Measurements from ENCODE around the gene CAPN5. TPM values are rescaled to one million over a fixed set of nuclear protein-coding genes. Genes with fewer than 3 reads are reported as not detected.

CAPN5 gene
- total and polyA plus RNA-seq, 10 of the 15 experiments (the other 5 are each of a cell fraction or from before 2014, with no cell fraction given) = 0.02 to 0.33 (median 0.07) TPM; not detected in 3

GRCh38 chr11:77062924-77063323 lies 3.8 kb upstream of the CAPN5 start:
- Histone ChIP-seq H3K9ac (ENCODE audit: control insufficient read depth, insufficient read depth, low read length) (no peak overlapping the region), H3K36me3 (ENCODE audit: control insufficient read depth in 2 of 2, insufficient read depth in 2 of 2, low read length in 1 of 2) (no peaks in the 10 kb centered on the region), H3K79me2 (ENCODE audit: control insufficient read depth, insufficient read depth, low read length) (no peaks in the 10 kb centered on the region), H3K9me3 (replicated peaks; ENCODE audit: control insufficient read depth, insufficient read depth, low read length) (no peaks in the 10 kb centered on the region; the same call in 2 of the 3 replicates), H3K4me1 (ENCODE audit: control insufficient read depth, insufficient read depth, low read length) (peaks cover 6% of the 10 kb centered on the region), H3K4me2 (ENCODE audit: control insufficient read depth, insufficient read depth) (no peak overlapping the region), H3K27ac (ENCODE audit: control insufficient read depth, insufficient read depth) (no peak overlapping the region), H3K4me3 (no peak overlapping the region), H2AFZ (ENCODE audit: control insufficient read depth, low read depth, low read length) (no peak overlapping the region), H4K20me1 (ENCODE audit: control insufficient read depth, insufficient read depth) (no peaks in the 10 kb centered on the region), H3K27me3 (replicated peaks in 1 of 2; ENCODE audit: control insufficient read depth in 2 of 2, insufficient read depth in 2 of 2, low read length in 1 of 2) (no peaks in the 10 kb centered on the region)
- no peak for DNase-seq (ENCODE audit: low read depth, low spot score)
- no peak for TF ChIP-seq MLLT1 (IDR thresholded peaks at IDR 0.05)
- TF ChIP-seq PKNOX1 (IDR thresholded peaks at IDR 0.05) = no peak
- no peak for TF ChIP-seq SMAD1 (IDR thresholded peaks at IDR 0.05; ENCODE audit: low read depth, partially characterized antibody)
- no peak for TF ChIP-seq ZBTB11 (CRISPR knock-in tag; IDR thresholded peaks at IDR 0.05)
- TF ChIP-seq RELB (IDR thresholded peaks at IDR 0.05; ENCODE audit: low read depth) = no peak
- TF ChIP-seq RAD21 (IDR thresholded peaks at IDR 0.05; ENCODE audit: insufficient read depth, low read depth, low read length) = 0 out of 2 replicates have a peak, but pooled peaks have one; percentile 17
- TF ChIP-seq TARDBP (IDR thresholded peaks at IDR 0.05; ENCODE audit: borderline replicate concordance) = no peak
- BruUV-seq (replicated peaks) = no TSS peak
- RAD21 ChIA-PET (ENCODE audit: unreplicated experiment) = interaction anchor here (1.3 kb wide), 1 partner anchor 28 kb away, joined by 3 read pairs; no protein-coding TSS in a partner anchor
- intact Hi-C loops (cut with micrococcal nuclease; ENCODE audit: unreplicated experiment) = no loop called here
- no peak for ATAC-seq
- SMC1A ChIA-PET (ENCODE audit: uncharacterized antibody, unreplicated experiment) = interaction anchor here (1.7 kb wide), 1 partner anchor 28 kb away, joined by 8 read pairs; no protein-coding TSS in a partner anchor
- CTCF ChIA-PET = interaction anchor here (1.6 to 5.7 kb wide), 3 partner anchors 15 to 36 kb away, joined by 6 to 38 read pairs (median 11); no protein-coding TSS in a partner anchor
- in situ Hi-C loops (cut with MboI) = no loop called here
- FAIRE-seq = no peak
- POLR2A ChIA-PET = no interaction called here
